IPS-20b (cell line): ENCODE data around the gene ZNF784.

Experiments used
- H3K27ac ChIP-seq: one replicate; pipeline ENCODE4 v1.5.1; 2013; ENCODE audit warnings: low read length
- H3K27me3 ChIP-seq: 2 replicates; pipeline ENCODE4 v1.6.1; 2013; ENCODE audit warnings: mild to moderate bottlenecking, low read length, inconsistent platforms; ENCODE audit not compliant: insufficient read depth
- H3K36me3 ChIP-seq: 2 replicates; pipeline ENCODE4 v1.6.1; 2013; ENCODE audit warnings: low read depth, mild to moderate bottlenecking, inconsistent platforms, low read length, moderate library complexity; ENCODE audit not compliant: insufficient read depth
- H3K4me1 ChIP-seq: 2 replicates; pipeline ENCODE4 v1.6.1; 2013; ENCODE audit warnings: mild to moderate bottlenecking, control low read depth, inconsistent platforms, low read length, moderate library complexity; ENCODE audit not compliant: insufficient read depth
- H3K4me3 ChIP-seq: 2 replicates; pipeline ENCODE4 v1.5.1; 2013; ENCODE audit warnings: mild to moderate bottlenecking, low read length, inconsistent platforms
- H3K9ac ChIP-seq: 2 replicates; pipeline ENCODE4 v1.6.1; 2013; ENCODE audit warnings: low read depth, mild to moderate bottlenecking, inconsistent platforms, low read length, moderate library complexity
- H3K9me3 ChIP-seq: 2 replicates; pipeline ENCODE4 v1.6.1; 2013; ENCODE audit warnings: mild to moderate bottlenecking, low read depth, low read length, inconsistent platforms; ENCODE audit not compliant: insufficient read depth

Gene ZNF784

DNA sequence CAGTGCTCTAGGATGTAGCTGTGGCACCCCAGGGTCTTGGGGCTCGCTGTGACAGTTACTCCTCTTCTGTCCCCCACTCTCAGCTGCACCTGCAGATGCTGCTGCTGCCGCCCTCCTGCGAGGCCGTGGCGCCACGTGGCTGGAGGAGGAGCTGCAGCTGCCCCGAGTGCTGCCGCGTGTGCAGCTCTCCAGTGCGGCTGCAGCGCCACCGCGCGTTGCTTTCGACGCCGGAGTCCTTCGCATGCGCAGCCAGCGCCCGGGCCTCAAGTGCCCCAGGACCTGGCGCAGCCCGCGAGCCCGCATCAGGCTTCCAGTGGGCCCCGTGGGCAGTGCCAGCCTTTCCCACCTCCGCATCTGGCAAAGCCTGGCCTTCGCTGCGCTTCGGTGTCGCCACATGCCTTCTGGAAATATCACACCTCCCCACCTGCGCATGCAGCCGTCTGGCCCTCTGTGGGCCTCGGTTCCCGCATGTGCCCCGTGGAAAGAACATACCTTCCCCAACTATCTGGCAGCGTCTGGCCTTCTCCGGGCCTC is 15.7 kb upstream of the ZNF784 start:
- Histone ChIP-seq H3K36me3 (peaks cover 8% of the 10 kb centered on the region), H3K27ac (no peak overlapping the region), H3K9ac (peak overlapping the region; percentile 97; the same call in 1 of the 2 replicates), H3K9me3 (no peaks in the 10 kb centered on the region), H3K27me3 (no peaks in the 10 kb centered on the region), H3K4me3 (peak overlapping the region; percentile 79; the same call in 1 of the 2 replicates), H3K4me1 (peaks cover 4% of the 10 kb centered on the region; the same call in 1 of the 2 replicates)

DNA sequence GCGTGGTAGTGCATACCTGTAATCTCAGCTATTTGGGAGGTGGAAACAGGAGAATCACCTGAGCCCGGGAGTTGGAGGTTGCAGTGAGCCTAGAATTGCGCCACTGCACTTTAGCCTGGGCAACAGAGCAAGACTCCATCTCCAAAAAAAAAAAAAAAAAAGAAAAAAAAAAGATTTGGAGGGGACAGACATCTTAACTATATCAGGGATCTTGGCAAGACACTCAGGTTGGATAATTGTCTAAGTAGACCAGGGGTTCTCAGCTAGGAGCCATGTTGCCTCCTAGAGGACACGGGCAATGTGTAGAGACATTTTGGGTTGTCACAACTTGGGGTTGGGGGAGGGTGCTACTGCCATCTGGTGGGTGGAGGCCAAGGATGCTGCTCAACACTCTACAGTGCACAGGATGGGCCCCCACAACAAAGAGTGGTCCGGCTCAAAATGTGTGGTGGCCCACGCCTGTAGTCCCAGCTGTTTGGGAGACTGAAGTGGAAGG is 14.5 kb upstream of the ZNF784 start:
- Histone ChIP-seq H3K4me1 (peaks cover 4% of the 10 kb centered on the region; the same call in 1 of the 2 replicates), H3K36me3 (no peaks in the 10 kb centered on the region), H3K4me3 (no peak overlapping the region), H3K27ac (no peak overlapping the region), H3K27me3 (no peaks in the 10 kb centered on the region), H3K9me3 (no peaks in the 10 kb centered on the region), H3K9ac (no peak overlapping the region)

DNA sequence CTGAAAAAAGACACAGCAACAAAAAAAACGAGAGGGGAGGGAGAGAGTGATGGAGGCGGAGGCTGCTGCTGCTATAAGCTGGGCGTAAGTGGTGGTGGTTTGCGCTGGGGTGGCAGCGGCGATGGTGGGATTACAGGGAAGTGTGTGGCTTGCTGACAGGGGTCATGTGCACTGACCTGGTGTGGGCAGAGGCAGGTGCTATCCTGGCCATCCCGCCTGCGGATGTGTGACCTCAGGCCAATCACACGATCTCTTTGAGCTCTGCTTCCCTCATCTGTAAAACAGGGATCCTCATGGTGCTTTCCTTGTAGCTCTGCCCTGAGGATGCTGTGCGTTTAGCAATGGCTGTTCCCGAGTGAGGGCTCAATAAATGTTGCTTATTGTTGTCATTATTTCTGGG is 13.2 kb upstream of the ZNF784 start:
- no peak overlapping the region for H3K4me3 ChIP-seq
- H3K36me3 ChIP-seq, result no peaks in the 10 kb centered on the region
- H3K4me1 ChIP-seq, result peaks cover 4% of the 10 kb centered on the region; the same call in 1 of the 2 replicates
- no peak overlapping the region for H3K27ac ChIP-seq
- no peak overlapping the region for H3K9ac ChIP-seq
- H3K9me3 ChIP-seq, result no peaks in the 10 kb centered on the region
- no peaks in the 10 kb centered on the region for H3K27me3 ChIP-seq

DNA sequence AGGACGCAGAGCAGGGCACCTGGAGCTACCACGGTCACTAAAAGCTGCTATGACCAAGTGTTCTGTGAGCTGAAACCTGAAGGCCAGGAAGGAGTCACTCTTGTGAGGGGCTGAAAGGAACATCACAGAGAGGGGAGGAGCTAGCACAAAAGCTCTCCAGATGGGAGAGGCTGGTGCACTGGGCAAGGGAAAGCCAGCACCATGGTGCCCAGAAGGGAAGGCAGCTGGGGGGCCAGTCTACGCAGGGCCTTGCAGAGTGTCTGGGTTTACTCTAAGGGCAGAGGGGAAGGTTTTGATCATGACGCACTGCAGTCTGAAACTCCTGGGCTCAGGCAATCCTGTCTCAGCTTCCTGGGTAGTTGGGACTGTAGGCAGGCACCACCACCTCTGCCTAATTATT is 12.4 kb upstream of the ZNF784 start:
- H3K9me3 ChIP-seq, result no peaks in the 10 kb centered on the region
- H3K27ac ChIP-seq, result no peak overlapping the region
- peak overlapping the region; percentile 87; the same call in 1 of the 2 replicates for H3K4me3 ChIP-seq
- peaks cover 4% of the 10 kb centered on the region; the same call in 1 of the 2 replicates for H3K4me1 ChIP-seq
- H3K9ac ChIP-seq, result no peak overlapping the region
- no peaks in the 10 kb centered on the region for H3K27me3 ChIP-seq
- H3K36me3 ChIP-seq, result no peaks in the 10 kb centered on the region

DNA sequence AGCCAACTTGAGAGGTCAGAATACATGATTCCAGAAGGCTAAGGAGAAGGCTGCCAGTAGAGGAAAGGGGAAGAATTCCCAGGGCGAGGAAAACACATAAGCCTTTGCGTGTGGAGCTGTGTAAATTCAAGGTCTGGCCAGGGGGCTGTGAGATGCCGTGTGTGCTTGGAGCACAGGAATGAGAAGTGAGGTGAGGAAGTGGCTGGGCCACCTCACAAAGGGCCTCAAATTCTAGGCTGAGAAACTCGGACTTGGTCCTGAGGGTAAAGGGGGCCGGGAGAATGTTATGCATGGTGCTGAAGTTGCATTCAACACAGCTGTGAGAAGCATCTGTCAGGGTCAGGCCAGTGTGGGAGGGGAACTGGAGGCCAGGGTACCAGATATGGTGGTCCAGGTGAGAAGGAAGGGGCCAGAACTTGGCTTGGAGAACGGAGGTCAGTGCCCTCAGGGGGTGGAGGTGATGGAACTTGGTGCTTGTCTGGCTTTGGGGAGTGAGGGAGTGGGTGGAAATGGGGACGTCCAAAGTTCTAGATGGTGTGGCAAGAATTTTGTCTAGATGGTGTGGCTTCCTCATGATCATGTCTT is 11.6 kb upstream of the ZNF784 start:
- Histone ChIP-seq H3K9me3 (no peaks in the 10 kb centered on the region), H3K27me3 (no peaks in the 10 kb centered on the region), H3K27ac (no peak overlapping the region), H3K36me3 (no peaks in the 10 kb centered on the region), H3K4me1 (peaks cover 4% of the 10 kb centered on the region; the same call in 1 of the 2 replicates), H3K4me3 (peak overlapping the region; percentile 87), H3K9ac (peak overlapping the region; percentile 97; the same call in 1 of the 2 replicates)

DNA sequence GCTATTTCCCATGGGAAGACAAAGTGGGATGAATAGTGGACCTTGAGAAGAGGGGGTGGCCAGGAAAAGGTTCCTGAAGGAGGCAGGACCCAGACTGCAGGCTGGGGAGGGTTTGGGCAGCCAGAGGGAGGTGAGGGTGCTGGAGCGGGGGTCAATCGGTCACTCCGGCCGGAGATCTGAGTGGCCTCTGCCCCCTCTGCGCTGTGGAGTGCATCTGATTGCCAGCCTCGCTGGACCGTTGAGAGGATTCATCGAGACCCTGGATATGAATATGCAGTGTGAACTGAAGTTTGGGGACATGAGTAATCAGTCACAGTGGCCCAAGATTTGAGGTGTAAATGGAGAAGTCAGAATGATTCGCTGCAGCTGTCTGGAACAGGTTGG is 11.0 kb upstream of the ZNF784 start:
- Histone ChIP-seq H3K27me3 (no peaks in the 10 kb centered on the region), H3K36me3 (no peaks in the 10 kb centered on the region), H3K4me3 (peak overlapping the region; percentile 87), H3K9me3 (no peaks in the 10 kb centered on the region), H3K9ac (peak overlapping the region; percentile 97), H3K27ac (peak overlapping the region; percentile 73), H3K4me1 (peaks cover 4% of the 10 kb centered on the region; the same call in 1 of the 2 replicates)

DNA sequence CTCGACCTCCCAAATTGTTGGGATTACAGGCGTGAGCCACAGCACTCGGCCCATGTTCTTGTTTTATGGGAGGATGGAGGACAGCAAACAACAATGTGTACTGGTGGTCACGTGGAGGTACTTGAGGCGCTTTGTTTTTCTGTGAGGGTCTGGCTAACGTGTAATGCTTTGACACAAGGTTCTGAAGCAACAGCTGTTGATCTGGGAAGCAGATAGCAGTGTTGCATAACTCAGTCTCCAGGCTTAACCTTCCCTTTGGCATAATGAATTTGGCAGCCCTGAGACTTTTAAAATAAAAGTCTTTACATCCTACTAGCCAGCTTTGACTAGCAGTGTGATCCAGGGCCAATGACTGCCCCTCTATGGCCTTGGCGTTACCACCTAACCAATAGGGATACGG is 9.5 kb upstream of the ZNF784 start:
- Histone ChIP-seq H3K9me3 (no peaks in the 10 kb centered on the region), H3K4me3 (no peak overlapping the region), H3K36me3 (no peaks in the 10 kb centered on the region), H3K4me1 (peaks cover 4% of the 10 kb centered on the region; the same call in 1 of the 2 replicates), H3K9ac (no peak overlapping the region), H3K27ac (no peak overlapping the region), H3K27me3 (no peaks in the 10 kb centered on the region)

DNA sequence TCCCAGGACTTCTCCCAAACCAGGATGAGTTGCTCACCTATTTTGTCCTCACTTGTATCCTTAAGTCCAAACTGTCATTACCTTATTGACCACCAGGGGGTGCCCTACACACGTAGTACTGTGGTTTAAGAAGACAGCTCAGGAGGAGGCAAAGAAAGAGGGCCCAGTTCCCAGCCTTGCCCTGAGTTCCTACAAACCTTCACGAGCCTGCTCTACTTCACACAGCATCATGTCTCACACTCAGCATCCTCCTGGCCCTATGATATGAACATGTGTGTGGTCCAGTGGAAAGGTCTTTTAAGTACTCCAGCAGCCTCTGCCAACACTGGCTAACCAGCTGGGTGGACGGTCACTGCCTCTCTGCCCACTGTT is 8.1 kb upstream of the ZNF784 start:
- Histone ChIP-seq H3K27me3 (no peaks in the 10 kb centered on the region), H3K9ac (no peak overlapping the region), H3K4me3 (no peak overlapping the region), H3K9me3 (no peaks in the 10 kb centered on the region), H3K27ac (no peak overlapping the region), H3K36me3 (no peaks in the 10 kb centered on the region), H3K4me1 (peaks cover 4% of the 10 kb centered on the region; the same call in 1 of the 2 replicates)

DNA sequence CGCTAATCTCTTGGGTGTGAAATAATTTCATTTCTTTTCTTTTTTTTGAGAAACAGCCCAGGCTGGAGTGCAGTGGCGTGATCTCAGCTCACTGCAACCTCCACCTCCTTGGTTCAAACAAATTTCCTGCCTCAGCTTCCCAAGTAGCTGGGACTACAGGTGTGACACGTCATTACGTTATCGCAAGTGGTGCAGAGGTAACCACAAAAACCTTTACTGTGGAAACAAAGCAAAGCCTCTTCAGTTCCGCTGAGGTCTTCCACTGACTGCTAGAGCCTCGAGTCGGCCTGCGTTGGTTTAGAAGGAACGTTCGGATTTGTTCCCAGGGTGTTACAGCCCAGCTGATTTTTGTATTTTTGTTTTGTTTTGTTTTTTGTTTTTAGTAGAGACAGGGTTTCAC is 2.0 kb upstream of the ZNF784 start:
- no peak overlapping the region for H3K9ac ChIP-seq
- no peak overlapping the region for H3K4me3 ChIP-seq
- no peaks in the 10 kb centered on the region for H3K4me1 ChIP-seq
- no peaks in the 10 kb centered on the region for H3K9me3 ChIP-seq
- peaks cover under 1% of the 10 kb centered on the region; the same call in 1 of the 2 replicates for H3K36me3 ChIP-seq
- H3K27me3 ChIP-seq, result no peaks in the 10 kb centered on the region
- no peak overlapping the region for H3K27ac ChIP-seq

DNA sequence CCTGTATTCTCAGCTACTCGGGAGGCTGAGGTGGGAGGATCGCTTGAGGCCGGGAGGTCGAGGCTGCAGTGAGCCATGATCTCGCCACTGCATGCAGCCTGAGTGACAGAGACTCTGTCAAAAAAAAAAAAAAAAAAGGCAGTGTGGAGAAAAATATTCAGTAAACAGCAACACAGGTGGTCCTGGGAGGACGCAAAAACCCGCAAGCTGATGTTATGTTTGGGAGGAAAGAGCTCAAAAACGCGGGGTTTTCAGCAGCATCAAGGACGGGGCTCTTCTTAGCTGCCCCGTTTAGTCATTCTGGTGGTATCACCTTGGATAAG is 599 bp upstream of the ZNF784 start:
- Histone ChIP-seq H3K36me3 (peaks cover 10% of the 10 kb centered on the region), H3K27ac (no peak overlapping the region), H3K9ac (peak overlapping the region; percentile 67; the same call in 1 of the 2 replicates), H3K4me1 (no peaks in the 10 kb centered on the region), H3K4me3 (peak overlapping the region; percentile 65), H3K9me3 (no peaks in the 10 kb centered on the region), H3K27me3 (no peaks in the 10 kb centered on the region)

DNA sequence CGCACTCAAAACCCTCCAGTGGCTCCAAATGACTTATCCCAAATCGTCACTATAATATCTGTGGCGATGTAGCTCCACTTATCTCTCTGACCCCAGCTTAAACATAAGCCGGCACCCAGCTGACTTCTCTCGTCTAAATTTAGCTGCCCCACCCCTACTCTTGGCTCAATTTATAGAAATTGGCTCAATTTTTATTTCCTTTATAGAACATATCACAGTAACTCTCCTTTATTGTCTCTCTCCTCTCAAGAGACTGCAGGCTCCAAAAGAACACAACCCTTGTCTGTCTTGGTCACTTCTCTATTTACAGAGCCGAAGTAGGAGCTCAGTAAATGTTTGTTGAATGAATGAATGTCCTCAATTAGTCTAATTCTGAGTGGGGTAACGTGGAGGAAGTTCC is 805 bp downstream of the ZNF784 start:
- H3K27ac ChIP-seq, result no peak overlapping the region
- H3K4me1 ChIP-seq, result no peaks in the 10 kb centered on the region
- peaks cover 10% of the 10 kb centered on the region for H3K36me3 ChIP-seq
- no peaks in the 10 kb centered on the region for H3K9me3 ChIP-seq
- H3K4me3 ChIP-seq, result peak overlapping the region; percentile 49
- no peak overlapping the region for H3K9ac ChIP-seq
- H3K27me3 ChIP-seq, result no peaks in the 10 kb centered on the region

DNA sequence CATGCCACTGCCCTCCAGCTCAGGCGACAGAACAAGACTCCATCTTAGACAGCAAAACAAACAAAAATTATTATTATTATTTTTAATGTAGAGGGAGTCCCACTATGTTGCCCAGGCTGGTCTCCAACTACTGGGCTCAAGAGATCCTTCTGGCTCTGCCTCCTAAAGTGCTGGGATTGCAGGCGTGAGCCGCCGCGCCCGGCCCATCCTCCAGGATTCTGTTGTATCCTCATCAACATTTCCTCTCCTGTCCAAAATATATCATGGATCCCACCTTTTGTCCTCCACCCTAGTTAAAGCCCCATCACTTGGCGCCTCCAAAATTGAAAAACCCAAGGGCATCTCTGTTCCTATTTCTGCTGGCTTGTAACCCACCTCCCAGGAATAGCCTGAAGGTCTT is 1.2 kb downstream of the ZNF784 start:
- Histone ChIP-seq H3K4me3 (no peak overlapping the region), H3K9ac (no peak overlapping the region), H3K27ac (no peak overlapping the region), H3K36me3 (peaks cover 10% of the 10 kb centered on the region), H3K4me1 (no peaks in the 10 kb centered on the region), H3K27me3 (no peaks in the 10 kb centered on the region), H3K9me3 (no peaks in the 10 kb centered on the region)
